Measurements from ENCODE around the gene CCDC51.

DNA sequence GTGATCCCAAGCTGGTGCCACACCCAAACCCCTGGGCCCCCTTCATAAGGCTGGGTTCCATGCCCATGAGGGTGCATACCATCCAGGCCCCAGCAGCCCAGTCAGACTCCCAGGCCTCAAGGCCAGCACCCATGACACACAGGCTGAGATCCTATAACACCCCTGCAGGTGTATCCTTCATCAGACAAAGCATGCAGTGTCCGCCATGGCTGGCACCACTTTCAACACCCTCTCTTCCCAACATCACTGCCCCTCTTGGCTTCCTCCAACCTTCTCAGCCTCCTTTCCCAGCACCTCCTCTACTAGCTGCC, 3.5 kb downstream of the CCDC51 start:
- TF ChIP-seq, protein P1, sequence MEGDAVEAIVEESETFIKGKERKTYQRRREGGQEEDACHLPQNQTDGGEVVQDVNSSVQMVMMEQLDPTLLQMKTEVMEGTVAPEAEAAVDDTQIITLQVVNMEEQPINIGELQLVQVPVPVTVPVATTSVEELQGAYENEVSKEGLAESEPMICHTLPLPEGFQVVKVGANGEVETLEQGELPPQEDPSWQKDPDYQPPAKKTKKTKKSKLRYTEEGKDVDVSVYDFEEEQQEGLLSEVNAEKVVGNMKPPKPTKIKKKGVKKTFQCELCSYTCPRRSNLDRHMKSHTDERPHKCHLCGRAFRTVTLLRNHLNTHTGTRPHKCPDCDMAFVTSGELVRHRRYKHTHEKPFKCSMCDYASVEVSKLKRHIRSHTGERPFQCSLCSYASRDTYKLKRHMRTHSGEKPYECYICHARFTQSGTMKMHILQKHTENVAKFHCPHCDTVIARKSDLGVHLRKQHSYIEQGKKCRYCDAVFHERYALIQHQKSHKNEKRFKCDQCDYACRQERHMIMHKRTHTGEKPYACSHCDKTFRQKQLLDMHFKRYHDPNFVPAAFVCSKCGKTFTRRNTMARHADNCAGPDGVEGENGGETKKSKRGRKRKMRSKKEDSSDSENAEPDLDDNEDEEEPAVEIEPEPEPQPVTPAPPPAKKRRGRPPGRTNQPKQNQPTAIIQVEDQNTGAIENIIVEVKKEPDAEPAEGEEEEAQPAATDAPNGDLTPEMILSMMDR (conservative IDR thresholded peaks at IDR 0.05; ENCODE audit: low read depth in 2 of 2), result no peak
- TF ChIP-seq POLR2AphosphoS5 (IDR thresholded peaks at IDR 0.05; ENCODE audit: low read depth) (no peak), JUNB (IDR thresholded peaks at IDR 0.05; ENCODE audit: unreplicated experiment) (no peak), EZH2phosphoT487 (IDR thresholded peaks at IDR 0.05; ENCODE audit: unreplicated experiment) (no peak), CREB1 (CRISPR knock-in tag; IDR thresholded peaks at IDR 0.05; ENCODE audit: low read depth) (no peak), EZH2 (IDR thresholded peaks at IDR 0.05; ENCODE audit: low read depth, unreplicated experiment) (no peak)
- TF ChIP-seq, protein P2, sequence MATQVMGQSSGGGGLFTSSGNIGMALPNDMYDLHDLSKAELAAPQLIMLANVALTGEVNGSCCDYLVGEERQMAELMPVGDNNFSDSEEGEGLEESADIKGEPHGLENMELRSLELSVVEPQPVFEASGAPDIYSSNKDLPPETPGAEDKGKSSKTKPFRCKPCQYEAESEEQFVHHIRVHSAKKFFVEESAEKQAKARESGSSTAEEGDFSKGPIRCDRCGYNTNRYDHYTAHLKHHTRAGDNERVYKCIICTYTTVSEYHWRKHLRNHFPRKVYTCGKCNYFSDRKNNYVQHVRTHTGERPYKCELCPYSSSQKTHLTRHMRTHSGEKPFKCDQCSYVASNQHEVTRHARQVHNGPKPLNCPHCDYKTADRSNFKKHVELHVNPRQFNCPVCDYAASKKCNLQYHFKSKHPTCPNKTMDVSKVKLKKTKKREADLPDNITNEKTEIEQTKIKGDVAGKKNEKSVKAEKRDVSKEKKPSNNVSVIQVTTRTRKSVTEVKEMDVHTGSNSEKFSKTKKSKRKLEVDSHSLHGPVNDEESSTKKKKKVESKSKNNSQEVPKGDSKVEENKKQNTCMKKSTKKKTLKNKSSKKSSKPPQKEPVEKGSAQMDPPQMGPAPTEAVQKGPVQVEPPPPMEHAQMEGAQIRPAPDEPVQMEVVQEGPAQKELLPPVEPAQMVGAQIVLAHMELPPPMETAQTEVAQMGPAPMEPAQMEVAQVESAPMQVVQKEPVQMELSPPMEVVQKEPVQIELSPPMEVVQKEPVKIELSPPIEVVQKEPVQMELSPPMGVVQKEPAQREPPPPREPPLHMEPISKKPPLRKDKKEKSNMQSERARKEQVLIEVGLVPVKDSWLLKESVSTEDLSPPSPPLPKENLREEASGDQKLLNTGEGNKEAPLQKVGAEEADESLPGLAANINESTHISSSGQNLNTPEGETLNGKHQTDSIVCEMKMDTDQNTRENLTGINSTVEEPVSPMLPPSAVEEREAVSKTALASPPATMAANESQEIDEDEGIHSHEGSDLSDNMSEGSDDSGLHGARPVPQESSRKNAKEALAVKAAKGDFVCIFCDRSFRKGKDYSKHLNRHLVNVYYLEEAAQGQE (IDR thresholded peaks at IDR 0.05; ENCODE audit: unreplicated experiment), result no peak
- TF ChIP-seq, protein P3, sequence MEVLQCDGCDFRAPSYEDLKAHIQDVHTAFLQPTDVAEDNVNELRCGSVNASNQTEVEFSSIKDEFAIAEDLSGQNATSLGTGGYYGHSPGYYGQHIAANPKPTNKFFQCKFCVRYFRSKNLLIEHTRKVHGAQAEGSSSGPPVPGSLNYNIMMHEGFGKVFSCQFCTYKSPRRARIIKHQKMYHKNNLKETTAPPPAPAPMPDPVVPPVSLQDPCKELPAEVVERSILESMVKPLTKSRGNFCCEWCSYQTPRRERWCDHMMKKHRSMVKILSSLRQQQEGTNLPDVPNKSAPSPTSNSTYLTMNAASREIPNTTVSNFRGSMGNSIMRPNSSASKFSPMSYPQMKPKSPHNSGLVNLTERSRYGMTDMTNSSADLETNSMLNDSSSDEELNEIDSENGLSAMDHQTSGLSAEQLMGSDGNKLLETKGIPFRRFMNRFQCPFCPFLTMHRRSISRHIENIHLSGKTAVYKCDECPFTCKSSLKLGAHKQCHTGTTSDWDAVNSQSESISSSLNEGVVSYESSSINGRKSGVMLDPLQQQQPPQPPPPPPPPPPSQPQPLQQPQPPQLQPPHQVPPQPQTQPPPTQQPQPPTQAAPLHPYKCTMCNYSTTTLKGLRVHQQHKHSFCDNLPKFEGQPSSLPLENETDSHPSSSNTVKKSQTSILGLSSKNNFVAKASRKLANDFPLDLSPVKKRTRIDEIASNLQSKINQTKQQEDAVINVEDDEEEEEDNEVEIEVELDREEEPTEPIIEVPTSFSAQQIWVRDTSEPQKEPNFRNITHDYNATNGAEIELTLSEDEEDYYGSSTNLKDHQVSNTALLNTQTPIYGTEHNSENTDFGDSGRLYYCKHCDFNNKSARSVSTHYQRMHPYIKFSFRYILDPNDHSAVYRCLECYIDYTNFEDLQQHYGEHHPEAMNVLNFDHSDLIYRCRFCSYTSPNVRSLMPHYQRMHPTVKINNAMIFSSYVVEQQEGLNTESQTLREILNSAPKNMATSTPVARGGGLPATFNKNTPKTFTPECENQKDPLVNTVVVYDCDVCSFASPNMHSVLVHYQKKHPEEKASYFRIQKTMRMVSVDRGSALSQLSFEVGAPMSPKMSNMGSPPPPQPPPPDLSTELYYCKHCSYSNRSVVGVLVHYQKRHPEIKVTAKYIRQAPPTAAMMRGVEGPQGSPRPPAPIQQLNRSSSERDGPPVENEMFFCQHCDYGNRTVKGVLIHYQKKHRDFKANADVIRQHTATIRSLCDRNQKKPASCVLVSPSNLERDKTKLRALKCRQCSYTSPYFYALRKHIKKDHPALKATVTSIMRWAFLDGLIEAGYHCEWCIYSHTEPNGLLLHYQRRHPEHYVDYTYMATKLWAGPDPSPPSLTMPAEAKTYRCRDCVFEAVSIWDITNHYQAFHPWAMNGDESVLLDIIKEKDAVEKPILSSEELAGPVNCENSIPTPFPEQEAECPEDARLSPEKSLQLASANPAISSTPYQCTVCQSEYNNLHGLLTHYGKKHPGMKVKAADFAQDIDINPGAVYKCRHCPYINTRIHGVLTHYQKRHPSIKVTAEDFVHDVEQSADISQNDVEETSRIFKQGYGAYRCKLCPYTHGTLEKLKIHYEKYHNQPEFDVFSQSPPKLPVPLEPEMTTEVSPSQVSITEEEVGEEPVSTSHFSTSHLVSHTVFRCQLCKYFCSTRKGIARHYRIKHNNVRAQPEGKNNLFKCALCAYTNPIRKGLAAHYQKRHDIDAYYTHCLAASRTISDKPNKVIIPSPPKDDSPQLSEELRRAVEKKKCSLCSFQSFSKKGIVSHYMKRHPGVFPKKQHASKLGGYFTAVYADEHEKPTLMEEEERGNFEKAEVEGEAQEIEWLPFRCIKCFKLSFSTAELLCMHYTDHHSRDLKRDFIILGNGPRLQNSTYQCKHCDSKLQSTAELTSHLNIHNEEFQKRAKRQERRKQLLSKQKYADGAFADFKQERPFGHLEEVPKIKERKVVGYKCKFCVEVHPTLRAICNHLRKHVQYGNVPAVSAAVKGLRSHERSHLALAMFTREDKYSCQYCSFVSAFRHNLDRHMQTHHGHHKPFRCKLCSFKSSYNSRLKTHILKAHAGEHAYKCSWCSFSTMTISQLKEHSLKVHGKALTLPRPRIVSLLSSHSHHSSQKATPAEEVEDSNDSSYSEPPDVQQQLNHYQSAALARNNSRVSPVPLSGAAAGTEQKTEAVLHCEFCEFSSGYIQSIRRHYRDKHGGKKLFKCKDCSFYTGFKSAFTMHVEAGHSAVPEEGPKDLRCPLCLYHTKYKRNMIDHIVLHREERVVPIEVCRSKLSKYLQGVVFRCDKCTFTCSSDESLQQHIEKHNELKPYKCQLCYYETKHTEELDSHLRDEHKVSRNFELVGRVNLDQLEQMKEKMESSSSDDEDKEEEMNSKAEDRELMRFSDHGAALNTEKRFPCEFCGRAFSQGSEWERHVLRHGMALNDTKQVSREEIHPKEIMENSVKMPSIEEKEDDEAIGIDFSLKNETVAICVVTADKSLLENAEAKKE (CRISPR knock-in tag; IDR thresholded peaks at IDR 0.05), result no peak

Data from GM23338 (cell line).